ENCODE measurements around the gene FGB.

Gene FGB

GRCh38 chr4:154528869-154529268 lies 33.9 kb upstream of the FGB start:
- no peaks in the 10 kb centered on the region for H3K27me3 ChIP-seq (ENCODE audit: insufficient read depth, low read length)
- H3K9me2 ChIP-seq (ENCODE audit: low read depth, low read length), result no peaks in the 10 kb centered on the region
- H3K27ac ChIP-seq (ENCODE audit: low read depth, low read length, poor library complexity, severe bottlenecking), result no peak overlapping the region
- no peaks in the 10 kb centered on the region for H3K4me1 ChIP-seq (ENCODE audit: insufficient read depth, low read length, severe bottlenecking)
- H3K4me2 ChIP-seq (ENCODE audit: low read length), result no peak overlapping the region
- no peaks in the 10 kb centered on the region for H4K20me1 ChIP-seq (ENCODE audit: insufficient read depth, low read length)
- no peak for TF ChIP-seq EZH2 (IDR thresholded peaks at IDR 0.05; ENCODE audit: borderline replicate concordance, low read length)
- TF ChIP-seq, protein P1, sequence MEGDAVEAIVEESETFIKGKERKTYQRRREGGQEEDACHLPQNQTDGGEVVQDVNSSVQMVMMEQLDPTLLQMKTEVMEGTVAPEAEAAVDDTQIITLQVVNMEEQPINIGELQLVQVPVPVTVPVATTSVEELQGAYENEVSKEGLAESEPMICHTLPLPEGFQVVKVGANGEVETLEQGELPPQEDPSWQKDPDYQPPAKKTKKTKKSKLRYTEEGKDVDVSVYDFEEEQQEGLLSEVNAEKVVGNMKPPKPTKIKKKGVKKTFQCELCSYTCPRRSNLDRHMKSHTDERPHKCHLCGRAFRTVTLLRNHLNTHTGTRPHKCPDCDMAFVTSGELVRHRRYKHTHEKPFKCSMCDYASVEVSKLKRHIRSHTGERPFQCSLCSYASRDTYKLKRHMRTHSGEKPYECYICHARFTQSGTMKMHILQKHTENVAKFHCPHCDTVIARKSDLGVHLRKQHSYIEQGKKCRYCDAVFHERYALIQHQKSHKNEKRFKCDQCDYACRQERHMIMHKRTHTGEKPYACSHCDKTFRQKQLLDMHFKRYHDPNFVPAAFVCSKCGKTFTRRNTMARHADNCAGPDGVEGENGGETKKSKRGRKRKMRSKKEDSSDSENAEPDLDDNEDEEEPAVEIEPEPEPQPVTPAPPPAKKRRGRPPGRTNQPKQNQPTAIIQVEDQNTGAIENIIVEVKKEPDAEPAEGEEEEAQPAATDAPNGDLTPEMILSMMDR (IDR thresholded peaks at IDR 0.05; ENCODE audit: low read length), result no peak
- no peak overlapping the region for H3K9ac ChIP-seq (ENCODE audit: low read length)
- H3K36me3 ChIP-seq (ENCODE audit: insufficient read depth, low read length), result no peaks in the 10 kb centered on the region
- no peaks in the 10 kb centered on the region for H3F3A ChIP-seq (ENCODE audit: insufficient read depth, low read length)
- H3K4me3 ChIP-seq (ENCODE audit: low read depth, low read length, poor library complexity, severe bottlenecking), result no peak overlapping the region
- H2AFZ ChIP-seq (ENCODE audit: low read length), result no peak overlapping the region
- H3K79me2 ChIP-seq (ENCODE audit: insufficient read depth, low read length), result no peaks in the 10 kb centered on the region
- H3K9me3 ChIP-seq (ENCODE audit: low read length), result no peaks in the 10 kb centered on the region

DNA sequence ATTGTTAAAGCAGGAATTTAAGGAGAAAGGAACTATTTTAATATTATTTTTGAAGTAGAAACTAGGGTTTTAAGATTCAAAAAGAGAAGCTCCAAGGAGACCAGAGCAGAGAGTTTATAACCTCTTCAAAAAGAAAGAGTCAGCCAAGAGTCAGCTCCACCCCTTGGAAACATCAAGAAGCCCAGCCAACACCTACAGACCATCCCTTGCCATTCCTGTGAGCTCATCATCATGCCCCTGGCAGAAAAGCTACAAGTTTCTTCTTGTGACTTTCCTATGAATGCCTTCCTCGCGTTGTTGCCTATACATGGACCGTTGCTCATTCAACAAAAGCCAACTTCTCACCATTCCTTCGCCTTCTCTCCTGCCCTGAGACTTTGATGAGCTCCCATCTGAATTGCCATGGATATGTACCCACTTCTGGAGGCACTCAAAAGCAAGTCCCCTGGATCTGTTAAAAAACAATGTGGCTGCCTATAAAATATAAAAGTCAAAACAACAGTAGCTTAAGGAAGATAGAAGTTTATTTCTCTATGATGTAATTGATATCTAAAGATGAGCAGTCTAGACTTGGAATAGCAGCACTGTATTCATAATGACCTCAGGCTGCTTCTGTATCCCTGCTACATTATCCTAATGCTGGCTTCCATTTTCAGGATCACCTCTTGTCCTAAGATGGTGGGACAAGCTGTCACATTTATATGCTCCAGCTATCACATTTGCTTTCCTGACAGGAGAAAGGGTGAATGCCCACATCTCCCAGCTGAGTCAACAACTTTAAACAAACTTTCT lies 32.9 kb upstream of the FGB start:
- Histone ChIP-seq H3K27me3 (ENCODE audit: insufficient read depth, low read length) (no peaks in the 10 kb centered on the region), H2AFZ (ENCODE audit: low read length) (no peak overlapping the region), H3K9ac (ENCODE audit: low read length) (no peak overlapping the region), H3K79me2 (ENCODE audit: insufficient read depth, low read length) (no peaks in the 10 kb centered on the region), H3K36me3 (ENCODE audit: insufficient read depth, low read length) (no peaks in the 10 kb centered on the region), H3F3A (ENCODE audit: insufficient read depth, low read length) (no peaks in the 10 kb centered on the region), H3K4me2 (ENCODE audit: low read length) (no peak overlapping the region), H3K9me2 (ENCODE audit: low read depth, low read length) (no peaks in the 10 kb centered on the region), H3K27ac (ENCODE audit: low read depth, low read length, poor library complexity, severe bottlenecking) (no peak overlapping the region), H3K9me3 (ENCODE audit: low read length) (no peaks in the 10 kb centered on the region), H4K20me1 (ENCODE audit: insufficient read depth, low read length) (no peaks in the 10 kb centered on the region), H3K4me3 (ENCODE audit: low read depth, low read length, poor library complexity, severe bottlenecking) (no peak overlapping the region), H3K4me1 (ENCODE audit: insufficient read depth, low read length, severe bottlenecking) (no peaks in the 10 kb centered on the region)
- TF ChIP-seq, protein P1 (IDR thresholded peaks at IDR 0.05; ENCODE audit: low read length), result no peak
- no peak for TF ChIP-seq EZH2 (IDR thresholded peaks at IDR 0.05; ENCODE audit: borderline replicate concordance, low read length)

GRCh38 chr4:154534296-154534695 lies 28.5 kb upstream of the FGB start:
- no peak overlapping the region for H3K4me2 ChIP-seq (ENCODE audit: low read length)
- H3K9ac ChIP-seq (ENCODE audit: low read length), result no peak overlapping the region
- no peaks in the 10 kb centered on the region for H3K9me2 ChIP-seq (ENCODE audit: low read depth, low read length)
- no peak overlapping the region for H3K4me3 ChIP-seq (ENCODE audit: low read depth, low read length, poor library complexity, severe bottlenecking)
- no peaks in the 10 kb centered on the region for H4K20me1 ChIP-seq (ENCODE audit: insufficient read depth, low read length)
- no peak for TF ChIP-seq EZH2 (IDR thresholded peaks at IDR 0.05; ENCODE audit: borderline replicate concordance, low read length)
- TF ChIP-seq, protein P1 (IDR thresholded peaks at IDR 0.05; ENCODE audit: low read length), result no peak
- H3F3A ChIP-seq (ENCODE audit: insufficient read depth, low read length), result no peaks in the 10 kb centered on the region
- no peaks in the 10 kb centered on the region for H3K9me3 ChIP-seq (ENCODE audit: low read length)
- H2AFZ ChIP-seq (ENCODE audit: low read length), result no peak overlapping the region
- H3K4me1 ChIP-seq (ENCODE audit: insufficient read depth, low read length, severe bottlenecking), result no peaks in the 10 kb centered on the region
- peaks cover 27% of the 10 kb centered on the region for H3K36me3 ChIP-seq (ENCODE audit: insufficient read depth, low read length)
- H3K79me2 ChIP-seq (ENCODE audit: insufficient read depth, low read length), result no peaks in the 10 kb centered on the region
- H3K27me3 ChIP-seq (ENCODE audit: insufficient read depth, low read length), result no peaks in the 10 kb centered on the region
- H3K27ac ChIP-seq (ENCODE audit: low read depth, low read length, poor library complexity, severe bottlenecking), result no peak overlapping the region

All from OCI-LY1 (cell line).